HG03521 (cell line): ENCODE results near the gene ZFP36.

Experiments
- ATAC-seq: cut with Tn5 transposase; IDR thresholded peaks from one replicate; pipeline ENCODE4 v1.9.1; 2021; ENCODE audit warnings: mild to moderate bottlenecking, moderate library complexity; ENCODE audit not compliant: unreplicated experiment

Gene ZFP36

GRCh38 chr19:39405958-39406655 is 540 bp upstream of the ZFP36 start:
- ATAC-seq, result no peak

- ATAC-seq, result no peak
Measured at GRCh38 chr19:39407410-39407659, 688 bp downstream of the ZFP36 start.

DNA sequence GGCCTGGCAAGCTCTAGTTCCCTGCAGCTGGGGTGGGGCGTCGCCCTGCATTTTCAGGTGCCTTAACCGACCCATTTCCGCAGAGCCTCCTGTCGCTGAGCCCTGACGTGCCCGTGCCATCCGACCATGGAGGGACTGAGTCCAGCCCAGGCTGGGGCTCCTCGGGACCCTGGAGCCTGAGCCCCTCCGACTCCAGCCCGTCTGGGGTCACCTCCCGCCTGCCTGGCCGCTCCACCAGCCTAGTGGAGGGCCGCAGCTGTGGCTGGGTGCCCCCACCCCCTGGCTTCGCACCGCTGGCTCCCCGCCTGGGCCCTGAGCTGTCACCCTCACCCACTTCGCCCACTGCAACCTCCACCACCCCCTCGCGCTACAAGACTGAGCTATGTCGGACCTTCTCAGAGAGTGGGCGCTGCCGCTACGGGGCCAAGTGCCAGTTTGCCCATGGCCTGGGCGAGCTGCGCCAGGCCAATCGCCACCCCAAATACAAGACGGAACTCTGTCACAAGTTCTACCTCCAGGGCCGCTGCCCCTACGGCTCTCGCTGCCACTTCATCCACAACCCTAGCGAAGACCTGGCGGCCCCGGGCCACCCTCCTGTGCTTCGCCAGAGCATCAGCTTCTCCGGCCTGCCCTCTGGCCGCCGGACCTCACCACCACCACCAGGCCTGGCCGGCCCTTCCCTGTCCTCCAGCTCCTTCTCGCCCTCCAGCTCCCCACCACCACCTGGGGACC is 1.2 kb downstream of the ZFP36 start:
- ATAC-seq, result no peak

DNA sequence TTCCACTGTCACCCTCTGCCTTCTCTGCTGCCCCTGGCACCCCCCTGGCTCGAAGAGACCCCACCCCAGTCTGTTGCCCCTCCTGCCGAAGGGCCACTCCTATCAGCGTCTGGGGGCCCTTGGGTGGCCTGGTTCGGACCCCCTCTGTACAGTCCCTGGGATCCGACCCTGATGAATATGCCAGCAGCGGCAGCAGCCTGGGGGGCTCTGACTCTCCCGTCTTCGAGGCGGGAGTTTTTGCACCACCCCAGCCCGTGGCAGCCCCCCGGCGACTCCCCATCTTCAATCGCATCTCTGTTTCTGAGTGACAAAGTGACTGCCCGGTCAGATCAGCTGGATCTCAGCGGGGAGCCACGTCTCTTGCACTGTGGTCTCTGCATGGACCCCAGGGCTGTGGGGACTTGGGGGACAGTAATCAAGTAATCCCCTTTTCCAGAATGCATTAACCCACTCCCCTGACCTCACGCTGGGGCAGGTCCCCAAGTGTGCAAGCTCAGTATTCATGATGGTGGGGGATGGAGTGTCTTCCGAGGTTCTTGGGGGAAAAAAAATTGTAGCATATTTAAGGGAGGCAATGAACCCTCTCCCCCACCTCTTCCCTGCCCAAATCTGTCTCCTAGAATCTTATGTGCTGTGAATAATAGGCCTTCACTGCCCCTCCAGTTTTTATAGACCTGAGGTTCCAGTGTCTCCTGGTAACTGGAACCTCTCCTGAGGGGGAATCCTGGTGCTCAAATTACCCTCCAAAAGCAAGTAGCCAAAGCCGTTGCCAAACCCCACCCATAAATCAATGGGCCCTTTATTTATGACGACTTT is 2.0 kb downstream of the ZFP36 start:
- ATAC-seq, result no peak

DNA sequence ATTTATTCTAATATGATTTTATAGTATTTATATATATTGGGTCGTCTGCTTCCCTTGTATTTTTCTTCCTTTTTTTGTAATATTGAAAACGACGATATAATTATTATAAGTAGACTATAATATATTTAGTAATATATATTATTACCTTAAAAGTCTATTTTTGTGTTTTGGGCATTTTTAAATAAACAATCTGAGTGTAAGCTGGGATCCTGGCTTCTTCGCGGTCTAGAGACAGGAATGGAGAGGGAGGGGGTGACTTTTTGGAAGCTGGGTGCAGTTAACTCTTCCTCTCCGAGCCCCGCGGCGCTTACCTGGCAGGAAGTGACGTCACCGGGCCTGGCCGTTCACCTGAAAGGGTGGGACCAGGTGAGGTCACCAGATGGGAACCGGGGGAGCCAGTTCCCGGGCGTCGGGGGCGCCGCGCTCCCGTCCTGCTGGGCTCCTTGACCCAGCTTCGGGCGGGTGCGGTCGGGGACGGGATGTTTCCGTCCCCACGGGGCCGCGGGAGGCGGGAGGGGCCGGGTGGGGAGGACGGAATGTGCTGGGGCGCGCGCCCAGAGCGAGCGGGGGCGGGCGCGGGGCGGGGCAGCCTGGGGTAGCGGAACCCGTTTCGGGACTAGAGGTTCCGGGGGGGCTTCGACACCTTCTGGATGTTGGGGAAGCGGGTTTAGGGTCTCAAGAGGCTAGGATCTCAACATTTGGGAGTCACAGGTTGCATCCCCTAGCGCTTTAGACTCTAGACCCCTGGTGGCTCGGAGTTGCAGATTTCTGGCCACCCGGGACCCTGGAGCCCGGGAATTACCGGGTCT is 2.8 kb downstream of the ZFP36 start:
- no peak for ATAC-seq

DNA sequence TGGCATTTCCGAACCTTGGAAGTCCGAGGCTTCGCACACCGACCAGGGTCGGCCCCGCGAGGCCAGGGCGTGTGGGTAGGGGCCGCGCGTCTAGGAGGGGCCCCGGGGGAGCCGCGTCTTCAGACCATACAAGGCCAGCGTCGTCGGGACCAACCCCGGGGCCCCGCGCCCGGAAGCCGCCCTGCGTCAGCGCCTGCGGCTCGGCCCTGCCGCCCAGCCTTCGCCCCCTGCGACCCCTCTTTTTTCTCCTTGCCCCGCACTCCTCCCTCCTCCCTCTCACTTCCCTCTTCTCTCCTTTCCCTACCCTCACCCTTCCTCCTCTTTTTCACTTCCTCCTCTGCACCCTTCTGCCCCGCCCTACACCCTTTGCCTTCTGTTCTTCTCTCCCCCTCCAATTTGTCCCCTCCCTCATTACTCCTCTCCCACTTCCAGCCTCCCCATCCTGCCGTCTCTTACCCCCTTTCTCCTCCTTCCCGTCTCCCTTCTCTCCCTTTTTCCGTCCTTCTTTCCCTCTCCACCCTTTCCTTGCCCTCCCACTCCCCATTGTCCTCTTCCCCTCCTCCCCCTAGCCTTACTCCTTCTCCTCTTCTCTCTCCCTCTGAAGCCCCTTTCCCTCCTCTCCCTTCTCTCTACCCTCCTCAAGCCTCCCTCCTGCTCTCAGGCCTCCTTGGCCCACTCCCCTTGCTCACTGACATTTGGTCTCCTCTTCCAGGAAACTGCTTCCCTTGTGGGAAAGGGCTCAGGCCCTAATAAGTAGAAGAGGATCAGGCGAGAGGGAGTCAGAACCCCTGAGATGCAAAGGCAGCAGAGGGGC is 3.6 kb downstream of the ZFP36 start:
- peak; percentile 17 for ATAC-seq

DNA sequence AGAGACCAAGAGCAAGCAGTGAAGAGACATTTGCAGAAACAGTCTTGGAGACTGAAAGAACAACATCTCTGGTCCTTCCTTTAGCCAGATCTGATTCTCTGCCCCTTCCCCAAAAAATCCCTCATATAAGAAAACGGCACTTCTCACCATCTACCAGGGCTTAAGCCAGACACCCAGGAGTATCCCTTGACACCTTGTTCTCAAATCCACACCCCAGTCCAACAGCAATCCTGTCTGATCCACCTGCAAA is 4.1 kb downstream of the ZFP36 start:
- no peak for ATAC-seq

DNA sequence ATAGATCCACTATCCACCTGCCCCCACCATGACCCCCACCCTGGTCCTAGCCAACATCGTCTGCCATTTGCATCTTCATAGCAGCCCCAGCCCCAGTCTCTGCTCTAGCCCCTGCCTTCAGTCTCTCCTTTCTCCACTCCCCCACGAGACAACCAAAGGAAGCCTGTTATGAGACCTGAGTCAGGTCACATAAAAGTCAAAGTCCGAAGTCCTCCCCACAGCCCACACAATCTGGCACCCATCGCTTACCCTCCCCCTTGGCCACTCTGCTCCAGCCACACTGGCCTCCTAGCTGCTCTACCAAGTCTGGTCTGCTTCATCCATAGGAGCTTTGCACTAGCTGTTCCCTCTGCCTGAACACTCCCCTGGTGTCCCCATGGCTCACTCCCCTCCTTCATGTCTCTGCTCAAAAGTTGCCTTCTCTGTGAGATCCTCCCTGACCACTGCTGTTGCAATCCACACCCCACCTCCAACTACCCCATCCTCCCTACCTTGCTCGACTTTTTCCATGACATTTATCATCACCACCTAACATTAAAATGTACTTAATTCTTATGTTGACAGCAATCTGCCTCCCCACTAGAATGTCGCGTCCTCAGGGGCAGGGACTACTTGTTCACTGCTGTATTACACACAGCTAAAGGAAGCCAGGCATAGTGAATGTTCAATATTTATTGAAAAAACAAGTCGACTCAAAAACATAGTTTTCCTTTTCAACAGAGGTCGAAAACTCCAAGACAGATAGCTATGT is 4.6 kb downstream of the ZFP36 start:
- ATAC-seq, result no peak

GRCh38 chr19:39411832-39412099 is 5.1 kb downstream of the ZFP36 start:
- peak; percentile 16 for ATAC-seq

- ATAC-seq, result peak; percentile 45
Measured at GRCh38 chr19:39412100-39412866, 5.6 kb downstream of the ZFP36 start, which contains the start of gene PLEKHG2. Gene PLEKHG2, plus strand, starts transcription at chr19:39412669. Its CDS starts 1,418 bp downstream, at chr19:39414087.

GRCh38 chr19:39412867-39413271 is 6.2 kb downstream of the ZFP36 start:
- no peak for ATAC-seq

DNA sequence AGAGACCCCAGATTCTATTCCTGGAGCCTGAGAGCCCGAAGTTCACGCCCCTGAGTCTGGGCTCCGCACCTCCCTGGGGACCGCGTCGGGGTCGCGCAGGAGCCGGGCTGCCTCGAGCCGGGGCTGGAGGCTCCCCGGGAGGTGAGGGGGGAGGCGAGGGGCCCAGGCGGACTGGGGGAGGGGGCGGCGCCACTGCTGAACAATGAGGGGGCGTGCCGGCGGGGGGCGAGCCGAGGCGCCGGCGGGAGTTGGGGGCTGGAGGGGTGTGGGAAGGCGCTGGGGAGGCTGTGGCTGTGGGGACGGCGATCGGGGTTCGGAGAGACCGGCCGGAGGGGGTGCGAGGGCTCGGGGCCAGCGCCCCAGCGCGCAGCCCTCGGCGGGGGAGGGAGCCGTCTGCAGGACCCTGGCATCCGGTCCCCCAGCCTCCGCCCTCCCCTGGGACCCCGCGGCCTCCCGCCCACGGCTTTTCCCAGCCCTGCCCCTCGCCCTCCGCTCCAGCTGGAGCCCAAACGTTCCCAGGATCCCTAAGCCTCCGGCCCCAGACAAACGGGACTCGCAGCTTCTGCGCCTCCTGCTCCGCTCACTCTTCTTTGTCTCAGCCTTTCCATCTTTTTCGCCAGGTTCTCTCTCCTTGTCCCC is 6.7 kb downstream of the ZFP36 start:
- ATAC-seq, result no peak

DNA sequence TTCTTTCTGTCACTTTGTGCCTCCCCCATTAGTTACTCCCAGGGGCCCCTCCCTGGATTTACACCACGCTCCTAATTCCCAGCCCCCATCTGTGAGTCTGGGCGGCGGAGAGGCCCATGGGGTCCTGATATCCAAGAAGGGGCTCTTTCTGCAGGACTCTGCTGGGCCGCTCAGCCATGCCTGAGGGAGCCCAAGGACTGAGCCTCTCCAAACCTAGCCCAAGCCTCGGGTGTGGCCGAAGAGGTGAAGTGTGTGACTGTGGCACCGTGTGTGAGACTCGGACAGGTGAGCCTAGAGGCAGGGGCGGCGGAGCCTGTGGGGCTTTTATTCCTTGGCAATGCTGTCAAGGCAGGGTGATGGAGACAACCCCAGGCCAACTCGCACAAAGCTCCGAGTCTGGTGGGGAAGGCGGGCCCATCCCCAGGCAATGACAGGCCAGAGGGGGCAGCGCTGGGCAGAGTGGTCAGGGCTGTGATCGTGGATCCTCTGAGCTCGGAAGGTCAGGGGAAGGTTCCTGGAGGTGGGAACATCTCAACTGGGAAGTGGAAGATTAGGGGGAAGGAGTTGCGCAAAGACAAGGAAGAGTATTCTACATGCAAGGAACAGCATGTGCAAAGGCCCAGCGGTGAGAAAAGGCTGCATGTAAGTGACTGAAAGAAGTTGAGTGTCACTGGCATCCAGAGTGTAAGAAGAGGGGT is 7.4 kb downstream of the ZFP36 start:
- ATAC-seq, result no peak

DNA sequence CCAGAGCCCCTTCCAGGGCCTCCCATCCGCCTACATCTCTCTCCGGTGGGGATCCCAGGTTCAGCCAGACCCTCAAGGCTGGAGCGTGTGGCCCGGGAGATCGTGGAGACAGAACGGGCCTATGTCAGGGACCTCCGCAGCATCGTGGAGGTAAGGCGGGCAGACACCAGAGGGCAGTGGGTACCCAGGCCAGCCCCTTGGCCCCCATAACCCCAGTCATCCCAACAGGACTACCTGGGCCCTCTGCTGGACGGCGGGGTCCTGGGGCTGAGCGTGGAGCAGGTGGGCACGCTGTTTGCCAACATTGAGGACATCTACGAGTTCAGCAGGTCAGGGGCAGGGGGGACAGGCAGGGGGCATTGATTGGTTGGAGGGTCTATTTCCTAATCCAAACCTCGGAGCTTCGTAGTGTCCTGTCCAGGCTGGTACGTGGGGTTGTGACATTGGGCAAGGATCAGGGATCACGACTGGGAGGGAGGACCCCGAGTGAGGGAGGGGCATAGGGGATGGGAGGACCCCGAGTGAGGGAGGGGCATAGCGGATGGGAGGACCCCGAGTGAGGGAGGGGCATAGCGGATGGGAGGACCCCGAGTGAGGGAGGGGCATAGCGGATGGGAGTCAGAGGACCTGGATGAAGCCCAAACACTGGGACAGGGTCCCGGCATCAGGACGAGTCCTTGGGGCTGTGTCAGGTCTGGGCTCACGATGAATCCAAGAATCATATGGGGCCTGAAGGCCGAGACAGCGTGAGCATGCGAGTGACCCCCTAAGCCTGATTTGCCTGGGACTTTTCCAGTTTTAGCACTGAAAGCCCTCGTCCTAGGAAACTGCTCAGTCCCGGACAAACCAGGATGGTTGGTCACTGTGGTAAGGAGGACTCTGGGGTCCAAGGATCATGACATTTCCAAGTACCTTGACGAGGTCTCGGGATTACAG is 8.7 kb downstream of the ZFP36 start:
- ATAC-seq, result no peak

GRCh38 chr19:39416152-39417120 is 9.8 kb downstream of the ZFP36 start:
- no peak for ATAC-seq
